H9 (cell line): ENCODE data around the gene MBP. TPM values are rescaled to one million over a fixed set of nuclear protein-coding genes. Genes with fewer than 3 reads are reported as not detected.

Experiments
- DNase-seq: peaks from one replicate; pipeline ENCODE4 v3.0.0-alpha.2; 2017
- H2AFZ ChIP-seq: one replicate; pipeline ENCODE4 v1.6.1; 2013; ENCODE audit warnings: mild to moderate bottlenecking, low read length, control low read depth, moderate library complexity
- H2AK5ac ChIP-seq: 2 replicates; pipeline ENCODE4 v1.6.1; 2013; ENCODE audit warnings: low read length, control low read depth, mixed read lengths; ENCODE audit not compliant: insufficient read length
- H2BK120ac ChIP-seq: one replicate; pipeline ENCODE4 v1.6.1; 2013; ENCODE audit warnings: low read depth, mild to moderate bottlenecking, low read length, control low read depth, inconsistent platforms; ENCODE audit not compliant: poor library complexity, severe bottlenecking
- H2BK12ac ChIP-seq: 2 replicates; pipeline ENCODE4 v1.6.1; 2013; ENCODE audit warnings: low read length, control low read depth, mixed read lengths, low read depth; ENCODE audit not compliant: insufficient read length
- H2BK15ac ChIP-seq: 2 replicates; pipeline ENCODE4 v1.6.1; 2013; ENCODE audit warnings: low read depth, low read length, control low read depth
- H2BK20ac ChIP-seq: one replicate; pipeline ENCODE4 v1.6.1; 2013; ENCODE audit warnings: low read depth, mild to moderate bottlenecking, low read length, control low read depth, inconsistent platforms; ENCODE audit not compliant: poor library complexity, severe bottlenecking
- H2BK5ac ChIP-seq: 2 replicates; pipeline ENCODE4 v1.6.1; 2013; ENCODE audit warnings: low read length, control low read depth, mixed read lengths; ENCODE audit not compliant: insufficient read length
- H3K14ac ChIP-seq: 2 replicates; pipeline ENCODE4 v1.6.1; 2013; ENCODE audit warnings: low read length, control low read depth; ENCODE audit not compliant: insufficient read depth
- H3K18ac ChIP-seq: 2 replicates; pipeline ENCODE4 v1.6.1; 2013; ENCODE audit warnings: low read depth, mild to moderate bottlenecking, mixed read lengths, low read length, control low read depth; ENCODE audit not compliant: insufficient read length
- H3K23ac ChIP-seq: 2 replicates; pipeline ENCODE4 v1.6.1; 2013; ENCODE audit warnings: low read length, control low read depth, mixed read lengths, low read depth; ENCODE audit not compliant: insufficient read length
- H3K23me2 ChIP-seq: 2 replicates; pipeline ENCODE4 v1.6.1; 2013; ENCODE audit warnings: low read depth, mild to moderate bottlenecking, mixed read lengths, low read length, control low read depth; ENCODE audit not compliant: insufficient read length, poor library complexity, severe bottlenecking
- H3K27ac ChIP-seq: 2 replicates; pipeline ENCODE4 v1.5.1; 2013; ENCODE audit warnings: low read length, control low read depth, mixed read lengths, low read depth; ENCODE audit not compliant: insufficient read length
- H3K27me3 ChIP-seq: 2 replicates; pipeline ENCODE4 v1.6.1; 2013; ENCODE audit warnings: low read length, control low read depth, inconsistent platforms; ENCODE audit not compliant: insufficient read depth
- H3K4ac ChIP-seq: 2 replicates; pipeline ENCODE4 v1.6.1; 2013; ENCODE audit warnings: low read depth, mild to moderate bottlenecking, control low read depth, inconsistent platforms, low read length, moderate library complexity
- H3K4me1 ChIP-seq: 2 replicates; pipeline ENCODE4 v1.6.1; 2013; ENCODE audit warnings: low read length, control low read depth, inconsistent platforms; ENCODE audit not compliant: insufficient read depth
- H3K4me2 ChIP-seq: 2 replicates; pipeline ENCODE4 v1.6.1; 2013; ENCODE audit warnings: low read length, control low read depth, mixed read lengths; ENCODE audit not compliant: insufficient read length, insufficient read depth
- H3K56ac ChIP-seq: 2 replicates; pipeline ENCODE4 v1.6.1; 2013; ENCODE audit warnings: low read depth, mild to moderate bottlenecking, mixed read lengths, low read length, control low read depth; ENCODE audit not compliant: insufficient read length
- H3K79me1 ChIP-seq: 2 replicates; pipeline ENCODE4 v1.6.1; 2013; ENCODE audit warnings: low read depth, mild to moderate bottlenecking, moderate library complexity, low read length, control low read depth, inconsistent platforms; ENCODE audit not compliant: insufficient read depth, poor library complexity, severe bottlenecking
- H3K79me2 ChIP-seq: 2 replicates; pipeline ENCODE4 v1.6.1; 2013; ENCODE audit warnings: low read length, control low read depth, inconsistent platforms; ENCODE audit not compliant: insufficient read depth
- H3K9ac ChIP-seq: 2 replicates; pipeline ENCODE4 v1.6.1; 2013; ENCODE audit warnings: low read length, control low read depth, mixed read lengths; ENCODE audit not compliant: insufficient read length; ENCODE audit errors: extremely low read depth
- H3K9me3 ChIP-seq: one replicate; pipeline ENCODE4 v1.6.1; 2013; ENCODE audit warnings: low read depth, low read length, inconsistent platforms; ENCODE audit not compliant: control insufficient read depth
- H3T11ph ChIP-seq: one replicate; pipeline ENCODE4 v1.6.1; 2013; ENCODE audit warnings: mild to moderate bottlenecking, low read length, control low read depth, inconsistent platforms
- H4K20me1 ChIP-seq: one replicate; pipeline ENCODE4 v1.6.1; 2013; ENCODE audit not compliant: control insufficient read depth, insufficient read length, insufficient read depth
- H4K5ac ChIP-seq: 2 replicates; pipeline ENCODE4 v1.6.1; 2013; ENCODE audit warnings: low read depth, mild to moderate bottlenecking, mixed read lengths, low read length, control low read depth; ENCODE audit not compliant: insufficient read length
- H4K8ac ChIP-seq: replicated peaks from 2 replicates; pipeline ENCODE4 v1.6.1; 2013; ENCODE audit warnings: low read length, control low read depth, mixed read lengths, low read depth; ENCODE audit not compliant: insufficient read length
- H4K91ac ChIP-seq: 2 replicates; pipeline ENCODE4 v1.6.1; 2013; ENCODE audit warnings: low read depth, mild to moderate bottlenecking, moderate library complexity, mixed read lengths, low read length, control low read depth; ENCODE audit not compliant: insufficient read length
- H3K27ac Mint-ChIP-seq, 3 experiments: 2 replicates in 2 of 3; 3 replicates in 1 of 3; pipeline ENCODE4 v1.8.0; 2020 to 2021; ENCODE audit warnings: mixed read lengths in 3 of 3, mild to moderate bottlenecking in 1 of 3, moderate library complexity in 1 of 3
- H3K27me3 Mint-ChIP-seq: 2 replicates; pipeline ENCODE4 v1.8.0; 2021; ENCODE audit warnings: low read depth, mild to moderate bottlenecking, moderate library complexity, mixed read lengths
- H3K36me3 Mint-ChIP-seq, 3 experiments: 2 replicates in 2 of 3; 3 replicates in 1 of 3; pipeline ENCODE4 v1.8.0; 2020 to 2021; ENCODE audit warnings: low read depth in 3 of 3, mixed read lengths in 3 of 3; ENCODE audit not compliant: insufficient read depth in 1 of 3
- H3K4me1 Mint-ChIP-seq, 2 experiments: 2 replicates each; pipeline ENCODE4 v1.8.0; 2020; ENCODE audit warnings: mixed read lengths in 2 of 2
- H3K4me3 Mint-ChIP-seq, 2 experiments: 2 replicates in 1 of 2; 3 replicates in 1 of 2; pipeline ENCODE4 v1.8.0; 2020 to 2021; ENCODE audit warnings: mild to moderate bottlenecking in 2 of 2, mixed read lengths in 2 of 2, moderate library complexity in 1 of 2
- H3K9me3 Mint-ChIP-seq, 2 experiments: 2 replicates in 1 of 2; 3 replicates in 1 of 2; pipeline ENCODE4 v1.8.0; 2020; ENCODE audit warnings: mild to moderate bottlenecking in 2 of 2, mixed read lengths in 2 of 2, moderate library complexity in 1 of 2
- CTCF ChIP-seq: fragments of 200-600 bp; sonication (generic); conservative IDR thresholded peaks from 3 replicates; pipeline ENCODE4 v1.8.0; 2021; ENCODE audit warnings: antibody characterized with exemption, mild to moderate bottlenecking
- WGBS: extraction: QIAGEN DNeasy Blood & Tissue Kit; methylation state at CpG from one replicate; pipeline ENCODE4 v1.1.7; 2013; ENCODE audit warnings: missing lambda C conversion rate, low lambda C conversion rate, mixed read lengths; ENCODE audit not compliant: insufficient read length; ENCODE audit errors: extremely low coverage; 5-methylcytosine and 5-hydroxymethylcytosine counted together
- total RNA-seq: library from RNA; stranded (reverse); gene quantifications from 2 replicates; pipeline ENCODE4 v1.2.1, GENCODE V29; 2021

MBP gene
- total RNA-seq, 1 experiment from 2014 or later, result 8.6 TPM

GRCh38 chr18:77006305-77007175, 126.0 kb downstream of the MBP start:
- Histone ChIP-seq H3K9ac (no peak overlapping the region), H3K27me3 (no peaks in the 10 kb centered on the region), H2BK15ac (no peak overlapping the region), H3K14ac (no peak overlapping the region; the same call in 1 of the 2 replicates), H3K9me3 (no peaks in the 10 kb centered on the region), H3K79me1 (no peaks in the 10 kb centered on the region), H2BK120ac (no peak overlapping the region), H2BK20ac (no peak overlapping the region), H4K20me1 (no peaks in the 10 kb centered on the region), H3K79me2 (no peaks in the 10 kb centered on the region), H4K8ac (no peak overlapping the region), H4K5ac (no peak overlapping the region), H3K18ac (no peak overlapping the region), H3K23me2 (no peaks in the 10 kb centered on the region), H2AK5ac (no peak overlapping the region), H4K91ac (no peak overlapping the region), H3K4me1 (peaks cover 9% of the 10 kb centered on the region; the same call in 1 of the 2 replicates), H2BK12ac (no peak overlapping the region), H2AFZ (no peak overlapping the region), H3K27ac (no peak overlapping the region), H3K56ac (no peak overlapping the region), H3K4me2 (no peak overlapping the region), H3T11ph (no peak overlapping the region), H3K4ac (no peak overlapping the region), H3K23ac (no peak overlapping the region), H2BK5ac (no peak overlapping the region)
- no peak for DNase-seq
- Mint-ChIP-seq H3K4me1 (peaks cover 36% of the 10 kb centered on the region in 2 experiments), H3K4me3 (0 out of 5 replicates have a peak overlapping the region, but pooled peaks of 1 of the 2 experiments have one; percentile 19), H3K36me3 (no peaks in the 10 kb centered on the region), H3K27ac (peak overlapping the region; percentile 41 to 81 (median 49); a peak in 3 of 7 replicates), H3K9me3 (no peaks in the 10 kb centered on the region), H3K27me3 (no peaks in the 10 kb centered on the region; the same call in none of the 2 replicates)
- no peak for TF ChIP-seq CTCF
- WGBS, result no CpG with 5 or more reads among the region's 29 CpGs
